Activated CD8-positive, alpha-beta T cell treated with anti-CD3 and anti-CD28 coated beads for 36 hours (primary cell): ENCODE results near the gene ALDH1A1. TPM values are rescaled to one million over a fixed set of nuclear protein-coding genes. Genes with fewer than 3 reads are reported as not detected.

Experiments used
- ATAC-seq: fragments of 200-7000 bp; cut with Tn5 transposase; one replicate; pipeline ENCODE4 v1.10.0; 2021; ENCODE audit warnings: mild to moderate bottlenecking, moderate library complexity
- CTCF ChIA-PET: fragments of 350-600 bp; sonication (Branson Sonifier 250); formaldehyde crosslinking; loops from one replicate; lab custom pipeline; 2021; ENCODE audit warnings: antibody characterized with exemption; lab: Charles Lee
- POLR2A ChIA-PET: fragments of 350-600 bp; sonication (Branson Sonifier 250); formaldehyde crosslinking; loops from one replicate; lab custom pipeline; 2021; ENCODE audit warnings: antibody characterized with exemption; lab: Charles Lee
- DNase-seq: peaks from one replicate; pipeline ENCODE4 v3.0.0-alpha.2; 2020
- H3K27ac Mint-ChIP-seq: one replicate; pipeline ENCODE4 v1.8.0; 2021; ENCODE audit warnings: mild to moderate bottlenecking, mixed read lengths
- H3K27me3 Mint-ChIP-seq: one replicate; pipeline ENCODE4 v1.8.0; 2021; ENCODE audit warnings: mixed read lengths
- H3K36me3 Mint-ChIP-seq: one replicate; pipeline ENCODE4 v1.8.0; 2021; ENCODE audit warnings: low read depth, mixed read lengths
- H3K4me1 Mint-ChIP-seq: one replicate; pipeline ENCODE4 v1.8.0; 2021; ENCODE audit warnings: low read depth, mixed read lengths
- H3K4me3 Mint-ChIP-seq: one replicate; pipeline ENCODE4 v1.8.0; 2021; ENCODE audit warnings: mild to moderate bottlenecking, moderate library complexity, mixed read lengths
- H3K9me3 Mint-ChIP-seq: one replicate; pipeline ENCODE4 v1.8.0; 2021; ENCODE audit warnings: mixed read lengths
- intact Hi-C: fragments of 100-400 bp; cut with micrococcal nuclease; formaldehyde crosslinking; loops from one replicate; pipeline ENCODE4 v1.10.0; 2022
- total RNA-seq, 2 experiments: library from RNA; stranded (reverse); gene quantifications; one replicate each; pipeline ENCODE4 v1.2.3, GENCODE V29; 2021
- TF ChIP-seq, protein P1 (sequence below): fragments of 200-600 bp; IDR thresholded peaks from one replicate; pipeline ENCODE4 v1.8.0; 2022; ENCODE audit warnings: antibody characterized with exemption, mild to moderate bottlenecking

ALDH1A1 gene
- total RNA-seq, 2 experiments from 2014 or later = not detected

DNA sequence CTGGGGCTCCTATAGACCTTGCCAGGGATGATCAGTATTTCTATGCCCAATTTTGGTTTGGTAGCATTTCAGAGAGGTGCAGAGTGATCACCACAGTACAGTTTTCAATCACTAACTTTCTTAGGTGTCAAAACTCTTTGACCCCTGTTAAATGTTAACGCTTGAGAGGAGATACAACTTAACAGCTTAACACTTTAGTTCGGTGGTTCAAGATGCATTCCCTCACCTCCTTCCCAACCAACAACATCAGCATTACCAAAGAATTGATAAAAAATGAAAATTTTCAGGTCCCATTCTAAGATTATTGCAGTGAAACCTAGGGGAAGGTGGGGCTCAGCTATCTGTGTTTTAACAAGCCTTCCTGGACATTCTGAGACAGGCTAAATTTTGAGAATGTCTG lies 16.2 kb downstream of the ALDH1A1 start:
- Mint-ChIP-seq H3K9me3 (no peaks in the 10 kb centered on the region), H3K4me3 (no peak overlapping the region), H3K27ac (no peak overlapping the region), H3K4me1 (no peaks in the 10 kb centered on the region), H3K36me3 (no peaks in the 10 kb centered on the region), H3K27me3 (no peaks in the 10 kb centered on the region)
- intact Hi-C loops = no loop called here
- ChIA-PET CTCF (interaction anchor here (0.6 kb wide), 1 partner anchor 13 kb away, joined by 3 read pairs; no protein-coding TSS in a partner anchor), POLR2A (no interaction called here)
- ATAC-seq (no peak), DNase-seq (no peak)
- TF ChIP-seq, protein P1, sequence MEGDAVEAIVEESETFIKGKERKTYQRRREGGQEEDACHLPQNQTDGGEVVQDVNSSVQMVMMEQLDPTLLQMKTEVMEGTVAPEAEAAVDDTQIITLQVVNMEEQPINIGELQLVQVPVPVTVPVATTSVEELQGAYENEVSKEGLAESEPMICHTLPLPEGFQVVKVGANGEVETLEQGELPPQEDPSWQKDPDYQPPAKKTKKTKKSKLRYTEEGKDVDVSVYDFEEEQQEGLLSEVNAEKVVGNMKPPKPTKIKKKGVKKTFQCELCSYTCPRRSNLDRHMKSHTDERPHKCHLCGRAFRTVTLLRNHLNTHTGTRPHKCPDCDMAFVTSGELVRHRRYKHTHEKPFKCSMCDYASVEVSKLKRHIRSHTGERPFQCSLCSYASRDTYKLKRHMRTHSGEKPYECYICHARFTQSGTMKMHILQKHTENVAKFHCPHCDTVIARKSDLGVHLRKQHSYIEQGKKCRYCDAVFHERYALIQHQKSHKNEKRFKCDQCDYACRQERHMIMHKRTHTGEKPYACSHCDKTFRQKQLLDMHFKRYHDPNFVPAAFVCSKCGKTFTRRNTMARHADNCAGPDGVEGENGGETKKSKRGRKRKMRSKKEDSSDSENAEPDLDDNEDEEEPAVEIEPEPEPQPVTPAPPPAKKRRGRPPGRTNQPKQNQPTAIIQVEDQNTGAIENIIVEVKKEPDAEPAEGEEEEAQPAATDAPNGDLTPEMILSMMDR = no peak

DNA sequence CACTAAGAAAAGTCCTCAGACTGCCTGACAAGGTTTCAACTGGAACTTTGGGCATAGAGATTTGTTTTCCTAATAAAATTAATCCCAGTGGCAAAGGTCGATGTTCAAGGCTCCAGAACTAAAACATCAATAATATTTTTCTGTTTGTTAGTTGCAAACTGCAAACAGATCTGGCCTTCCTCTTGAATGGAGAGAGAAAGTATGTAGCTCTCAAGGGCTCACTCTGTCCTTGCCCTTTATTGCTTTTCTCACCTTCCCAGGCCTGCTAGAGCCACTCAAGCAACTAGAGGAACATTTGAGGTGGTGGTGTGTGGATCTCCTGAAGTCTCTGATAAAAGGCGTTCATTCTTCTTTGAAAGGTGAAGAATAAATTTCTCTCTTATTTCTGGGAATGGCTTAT lies 16.6 kb downstream of the ALDH1A1 start:
- no peaks in the 10 kb centered on the region for H3K4me1 Mint-ChIP-seq
- CTCF ChIA-PET = no interaction called here

DNA sequence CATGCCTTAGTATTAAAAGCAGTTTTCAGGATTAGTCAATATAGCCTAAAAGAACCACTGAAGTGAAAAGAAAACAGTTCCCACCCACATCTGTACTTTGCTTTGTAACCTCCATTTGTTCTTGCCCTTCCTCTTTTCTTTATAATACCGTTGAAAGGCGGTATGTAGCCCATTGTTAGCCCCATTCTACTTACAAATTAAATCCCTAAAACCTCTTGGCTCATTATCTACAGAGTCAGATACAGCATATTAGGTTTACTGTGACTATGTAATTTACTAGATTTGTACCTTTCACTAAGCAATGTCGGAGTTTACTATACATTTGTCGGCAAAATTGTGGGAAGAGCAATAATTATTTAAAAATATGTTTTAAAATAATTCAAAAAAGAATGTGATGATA lies 17.3 kb downstream of the ALDH1A1 start:
- CTCF ChIA-PET = no interaction called here
- Mint-ChIP-seq H3K27ac (no peak overlapping the region), H3K36me3 (no peaks in the 10 kb centered on the region), H3K27me3 (no peaks in the 10 kb centered on the region), H3K4me3 (no peak overlapping the region), H3K9me3 (no peaks in the 10 kb centered on the region), H3K4me1 (no peaks in the 10 kb centered on the region)
- POLR2A ChIA-PET = no interaction called here
- ATAC-seq = no peak
- intact Hi-C loops = no loop called here
- TF ChIP-seq, protein P1 = no peak
- no peak for DNase-seq

More for the DNA sequence above, 16.6 kb downstream of the ALDH1A1 start:
- TF ChIP-seq, protein P1 = no peak
- Mint-ChIP-seq H3K36me3 (no peaks in the 10 kb centered on the region), H3K27ac (no peak overlapping the region), H3K9me3 (no peaks in the 10 kb centered on the region), H3K4me3 (no peak overlapping the region), H3K27me3 (no peaks in the 10 kb centered on the region)
- no peak for ATAC-seq
- POLR2A ChIA-PET = no interaction called here
- no peak for DNase-seq
- intact Hi-C loops = no loop called here

DNA sequence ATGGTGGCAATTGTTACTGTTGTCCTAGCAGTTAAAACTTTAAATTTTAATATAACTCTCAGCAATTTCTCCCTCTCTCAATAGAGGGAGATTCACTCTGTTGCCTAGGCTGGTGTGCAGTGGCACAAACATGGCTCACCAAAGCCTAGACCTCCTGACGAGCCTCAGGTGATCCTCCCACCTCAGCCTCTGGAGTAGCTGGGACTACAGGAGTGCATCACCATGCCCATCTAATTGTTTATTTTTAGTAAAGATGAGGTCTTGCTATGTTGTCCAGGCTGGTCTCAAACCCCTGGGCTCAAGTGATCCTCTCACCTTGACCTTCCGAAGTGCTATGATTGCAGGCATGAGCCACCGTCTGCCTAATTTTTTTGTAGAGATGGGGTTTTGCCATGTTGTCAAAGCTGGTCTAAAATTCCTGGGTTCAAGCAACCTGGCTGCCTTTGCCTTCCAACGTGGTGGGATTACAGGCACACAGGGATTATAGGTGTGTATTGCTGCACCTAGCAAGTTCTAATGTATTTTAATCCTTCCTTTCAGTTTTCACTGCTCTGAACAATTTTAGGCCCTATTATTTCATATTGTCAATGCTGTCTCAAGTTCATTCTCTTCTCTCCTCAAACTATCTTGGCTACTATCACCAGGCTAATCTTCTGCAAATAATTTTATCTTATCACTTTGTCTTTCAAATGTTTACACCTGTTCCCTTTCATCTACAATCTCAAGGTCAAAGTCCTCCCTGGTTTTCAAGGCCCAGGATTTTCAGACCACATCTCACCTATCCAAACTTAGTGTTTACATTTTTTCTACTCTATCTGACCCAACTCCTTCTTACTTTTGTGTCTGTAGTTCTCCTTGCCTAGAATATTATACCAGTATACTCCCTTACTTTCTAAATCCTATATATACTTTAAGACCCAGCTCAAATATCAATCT lies 18.9 kb downstream of the ALDH1A1 start:
- Mint-ChIP-seq H3K27ac (no peak overlapping the region), H3K4me1 (no peaks in the 10 kb centered on the region), H3K9me3 (no peaks in the 10 kb centered on the region), H3K36me3 (no peaks in the 10 kb centered on the region), H3K27me3 (no peaks in the 10 kb centered on the region), H3K4me3 (no peak overlapping the region)
- intact Hi-C loops = no loop called here
- ChIA-PET CTCF (no interaction called here), POLR2A (no interaction called here)
- TF ChIP-seq, protein P1 = no peak
- no peak for DNase-seq
- ATAC-seq = no peak

DNA sequence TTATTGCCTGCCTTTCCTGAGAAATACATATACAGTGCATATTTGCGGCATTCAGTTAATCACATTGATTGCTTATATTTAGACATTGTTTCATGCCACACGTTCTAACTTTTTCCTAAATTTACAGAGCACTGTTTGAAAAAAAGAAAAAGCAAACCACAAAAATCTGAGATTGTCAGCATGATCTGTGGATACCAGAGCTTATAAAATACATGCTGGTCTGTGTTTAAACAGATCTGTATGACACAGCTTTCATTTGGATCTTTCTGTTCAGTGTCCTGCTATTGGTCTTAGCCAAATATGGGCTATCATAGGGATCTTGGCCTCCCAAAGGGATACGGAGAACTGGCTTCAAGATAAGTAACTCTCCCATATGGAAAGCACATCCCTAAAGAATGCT lies 20.2 kb downstream of the ALDH1A1 start:
- H3K27ac Mint-ChIP-seq = no peak overlapping the region
- H3K27me3 Mint-ChIP-seq = no peaks in the 10 kb centered on the region
- DNase-seq (no peak), ATAC-seq (no peak)
- H3K4me1 Mint-ChIP-seq = no peaks in the 10 kb centered on the region
- no peak overlapping the region for H3K4me3 Mint-ChIP-seq
- no peaks in the 10 kb centered on the region for H3K9me3 Mint-ChIP-seq
- POLR2A ChIA-PET = no interaction called here
- TF ChIP-seq, protein P1 = no peak
- no peaks in the 10 kb centered on the region for H3K36me3 Mint-ChIP-seq
- CTCF ChIA-PET = no interaction called here
- intact Hi-C loops = no loop called here
